HG03558 (cell line): ENCODE results near the gene ZNF501.

Experiments
- ATAC-seq: cut with Tn5 transposase; IDR thresholded peaks from one replicate; pipeline ENCODE4 v1.9.1; 2021; ENCODE audit warnings: moderate number of reproducible peaks; ENCODE audit not compliant: unreplicated experiment; ENCODE audit errors: extremely low read depth

The ZNF501 gene

GRCh38 chr3:44729384-44729910 lies at the start of gene ZNF501:
ZNF501 (plus strand) TSS chr3:44729635; CDS start chr3:44734422, 4,787 bp downstream.
- no peak for ATAC-seq

DNA sequence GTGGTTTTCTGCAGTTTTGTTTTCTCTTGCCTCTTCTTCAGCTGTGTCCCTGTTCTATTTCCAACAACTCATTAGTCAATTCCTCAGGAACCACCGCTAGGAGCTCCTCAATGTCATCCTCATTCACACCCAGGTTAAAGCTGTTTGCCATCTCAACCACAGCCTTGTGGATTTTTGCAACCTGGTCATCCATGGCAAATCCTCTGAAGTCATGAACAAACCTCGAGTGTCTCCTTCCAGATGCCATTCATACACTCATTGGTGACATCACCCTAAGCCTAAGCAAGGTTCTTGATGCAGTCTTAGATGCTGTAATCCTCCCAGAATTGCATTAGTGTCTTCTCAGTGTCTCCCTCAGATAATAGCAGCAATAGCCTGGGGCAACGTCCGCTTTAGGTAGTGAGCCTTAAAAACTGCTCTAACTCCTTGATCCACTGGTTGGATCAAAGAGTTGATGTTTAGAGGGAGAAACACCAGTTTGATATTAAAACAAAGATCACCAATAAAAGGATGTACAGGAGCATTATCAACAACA lies 48.4 kb upstream of the ZNF501 start:
- no peak for ATAC-seq

- ATAC-seq, result no peak
Measured at GRCh38 chr3:44682182-44682896, 47.1 kb upstream of the ZNF501 start.

- ATAC-seq, result peak; percentile 46
Measured at GRCh38 chr3:44685128-44685800, 44.2 kb upstream of the ZNF501 start.

DNA sequence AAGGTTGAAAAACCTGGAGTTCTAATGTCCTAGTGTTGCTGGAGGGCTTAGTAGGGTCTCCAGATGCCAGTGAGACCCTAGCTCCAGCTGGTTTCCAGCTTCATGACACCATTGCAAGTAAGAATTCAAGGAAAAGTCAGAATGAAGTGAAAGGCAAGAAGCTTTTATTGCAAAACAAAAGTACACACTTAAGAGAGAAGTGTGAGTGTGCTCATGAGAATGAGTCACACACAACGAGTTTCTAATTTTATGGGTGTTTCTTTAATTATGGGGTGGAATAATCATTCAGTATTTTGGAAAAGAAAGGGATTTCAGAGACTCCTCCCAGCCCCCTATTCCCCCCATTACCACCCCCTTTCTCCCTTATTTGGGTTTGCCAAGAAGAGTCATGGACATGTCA lies 41.5 kb upstream of the ZNF501 start:
- ATAC-seq, result no peak

- ATAC-seq, result no peak
Measured at GRCh38 chr3:44712455-44713075, 16.9 kb upstream of the ZNF501 start, which contains the start of gene ZNF502. ZNF502 (plus strand) TSS chr3:44712660; CDS start chr3:44720262, 7,602 bp downstream.

DNA sequence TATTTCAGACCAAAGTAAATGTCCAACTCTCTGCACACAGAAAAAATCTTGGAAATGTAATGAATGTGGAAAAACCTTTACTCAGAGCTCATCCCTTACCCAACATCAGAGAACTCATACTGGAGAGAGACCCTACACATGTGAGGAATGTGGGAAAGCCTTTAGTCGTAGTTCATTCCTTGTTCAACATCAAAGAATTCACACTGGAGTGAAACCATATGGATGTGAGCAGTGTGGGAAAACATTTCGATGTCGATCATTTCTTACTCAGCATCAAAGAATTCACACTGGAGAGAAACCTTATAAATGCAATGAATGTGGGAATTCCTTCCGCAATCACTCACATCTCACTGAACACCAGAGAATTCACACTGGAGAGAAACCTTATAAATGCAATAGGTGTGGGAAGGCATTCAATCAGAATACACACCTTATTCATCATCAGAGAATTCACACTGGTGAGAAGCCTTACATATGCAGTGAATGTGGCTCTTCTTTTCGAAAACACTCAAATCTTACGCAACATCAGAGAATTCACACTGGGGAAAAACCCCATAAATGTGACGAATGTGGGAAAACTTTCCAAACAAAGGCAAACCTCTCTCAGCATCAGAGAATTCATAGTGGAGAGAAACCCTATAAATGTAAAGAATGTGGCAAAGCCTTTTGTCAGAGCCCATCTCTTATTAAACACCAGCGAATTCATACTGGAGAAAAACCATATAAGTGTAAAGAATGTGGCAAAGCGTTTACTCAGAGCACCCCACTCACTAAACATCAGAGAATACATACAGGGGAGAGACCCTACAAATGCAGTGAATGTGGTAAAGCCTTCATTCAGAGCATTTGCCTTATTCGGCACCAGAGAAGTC lies 8.0 kb upstream of the ZNF501 start:
- ATAC-seq, result no peak

DNA sequence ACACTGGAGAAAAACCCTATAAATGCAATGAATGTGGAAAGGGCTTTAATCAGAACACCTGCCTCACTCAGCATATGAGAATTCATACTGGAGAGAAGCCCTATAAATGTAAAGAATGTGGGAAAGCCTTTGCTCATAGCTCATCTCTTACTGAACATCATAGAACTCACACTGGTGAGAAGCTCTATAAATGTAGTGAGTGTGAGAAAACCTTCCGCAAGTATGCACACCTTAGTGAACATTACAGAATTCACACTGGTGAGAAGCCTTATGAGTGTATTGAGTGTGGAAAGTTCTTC lies 7.4 kb upstream of the ZNF501 start:
- no peak for ATAC-seq

DNA sequence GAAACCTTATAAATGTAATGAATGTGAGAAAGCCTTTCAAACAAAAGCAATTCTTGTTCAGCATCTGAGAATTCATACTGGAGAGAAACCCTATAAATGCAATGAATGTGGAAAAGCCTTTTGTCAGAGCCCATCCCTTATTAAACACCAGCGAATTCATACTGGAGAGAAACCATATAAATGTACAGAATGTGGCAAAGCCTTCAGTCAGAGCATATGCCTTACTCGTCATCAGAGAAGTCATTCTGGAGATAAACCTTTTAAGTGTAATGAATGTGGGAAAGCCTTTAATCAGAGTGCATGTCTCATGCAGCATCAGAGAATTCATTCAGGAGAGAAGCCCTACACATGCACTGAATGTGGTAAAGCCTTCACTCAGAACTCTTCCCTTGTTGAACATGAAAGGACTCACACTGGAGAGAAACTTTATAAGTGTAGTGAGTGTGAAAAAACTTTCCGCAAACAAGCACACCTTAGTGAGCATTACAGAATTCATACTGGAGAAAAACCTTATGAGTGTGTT lies 5.3 kb downstream of the ZNF501 start:
- ATAC-seq, result no peak

DNA sequence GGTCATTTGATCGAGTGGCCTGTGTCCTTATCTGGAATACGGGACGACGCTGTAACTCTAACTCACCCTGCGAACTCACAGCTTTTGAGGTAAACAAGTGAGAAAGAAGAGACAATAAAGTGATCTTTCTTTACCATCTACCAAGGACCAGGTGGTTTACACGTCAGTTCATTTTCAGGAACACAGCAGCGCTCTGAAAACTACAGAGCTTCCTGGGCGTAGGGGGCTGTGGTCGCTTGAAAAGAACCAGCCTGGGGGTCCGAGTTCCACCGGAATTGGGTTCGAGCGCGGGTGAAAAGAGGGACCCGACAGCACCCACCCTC lies 31.6 kb downstream of the ZNF501 start:
- ATAC-seq, result no peak

- peak; percentile 70 for ATAC-seq
Measured at GRCh38 chr3:44761424-44762169, 32.2 kb downstream of the ZNF501 start, which contains the start of the genes KIAA1143 and KIF15. KIAA1143 (minus strand) TSS chr3:44761619; CDS start chr3:44761602, 17 bp downstream. KIF15 (plus strand) TSS chr3:44761794; CDS start chr3:44761866, 72 bp downstream.

- ATAC-seq, result peak; percentile 8
Measured at GRCh38 chr3:44762170-44762677, 32.8 kb downstream of the ZNF501 start.

- no peak for ATAC-seq
Measured at GRCh38 chr3:44762690-44763089, 33.3 kb downstream of the ZNF501 start.

GRCh38 chr3:44764248-44764647 lies 34.8 kb downstream of the ZNF501 start:
- no peak for ATAC-seq

- no peak for ATAC-seq
Measured at GRCh38 chr3:44771424-44772098, 42.1 kb downstream of the ZNF501 start.

GRCh38 chr3:44772099-44772442 lies 42.6 kb downstream of the ZNF501 start:
- ATAC-seq, result no peak

DNA sequence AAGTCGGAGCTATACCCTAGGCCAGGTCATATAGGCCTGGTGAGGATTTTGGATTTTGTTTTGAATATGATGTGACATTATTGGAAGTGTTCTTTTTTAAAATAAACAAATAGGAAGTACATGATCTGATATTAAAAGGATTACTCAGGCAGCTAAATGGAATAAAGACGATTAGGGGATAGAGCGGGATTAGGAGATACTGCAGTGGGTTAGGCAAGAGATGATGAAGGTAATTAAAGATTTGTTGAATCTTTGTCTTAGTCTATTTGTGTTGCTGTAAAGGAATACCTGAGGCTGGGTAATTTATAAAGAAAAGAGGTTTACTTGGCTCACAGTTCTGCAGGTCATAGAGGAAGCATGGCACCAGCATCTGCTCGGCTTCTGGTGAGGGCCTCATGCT lies 53.5 kb downstream of the ZNF501 start:
- no peak for ATAC-seq
